ENCODE results near the gene RRBP1.

RRBP1 gene

GRCh38 chr20:17571153-17571527 lies 110.9 kb downstream of the RRBP1 start:
- no peaks in the 10 kb centered on the region; the same call in 1 of the 2 replicates for H3F3A ChIP-seq (ENCODE audit: insufficient read depth, low read length)
- TF ChIP-seq EZH2 (IDR thresholded peaks at IDR 0.05; ENCODE audit: borderline replicate concordance, low read length) (no peak), CTCF (IDR thresholded peaks at IDR 0.05; ENCODE audit: low read length) (no peak)
- no peaks in the 10 kb centered on the region for H3K9me3 ChIP-seq (ENCODE audit: low read length)
- peak overlapping the region; percentile 98 for H3K4me2 ChIP-seq (ENCODE audit: low read length)
- peak overlapping the region; percentile 81 for H3K9ac ChIP-seq (ENCODE audit: low read length)
- no peaks in the 10 kb centered on the region; the same call in 1 of the 2 replicates for H4K20me1 ChIP-seq (ENCODE audit: insufficient read depth, low read length)
- no peaks in the 10 kb centered on the region for H3K36me3 ChIP-seq (ENCODE audit: insufficient read depth, low read length)
- peak overlapping the region; percentile 88 for H3K4me3 ChIP-seq (ENCODE audit: low read depth, low read length, poor library complexity, severe bottlenecking)
- no peak overlapping the region for H2AFZ ChIP-seq (ENCODE audit: low read length)
- no peaks in the 10 kb centered on the region for H3K9me2 ChIP-seq (ENCODE audit: low read depth, low read length)
- peaks cover 30% of the 10 kb centered on the region for H3K4me1 ChIP-seq (ENCODE audit: insufficient read depth, low read length, severe bottlenecking)
- peak overlapping the region; percentile 66 for H3K27ac ChIP-seq (ENCODE audit: low read depth, low read length, poor library complexity, severe bottlenecking)
- H3K79me2 ChIP-seq (ENCODE audit: insufficient read depth, low read length): peaks cover 7% of the 10 kb centered on the region; the same call in 1 of the 2 replicates
- no peaks in the 10 kb centered on the region for H3K27me3 ChIP-seq (ENCODE audit: insufficient read depth, low read length)

GRCh38 chr20:17570347-17571152 lies 111.5 kb downstream of the RRBP1 start:
- peaks cover 30% of the 10 kb centered on the region for H3K4me1 ChIP-seq (ENCODE audit: insufficient read depth, low read length, severe bottlenecking)
- 0 out of 2 replicates have a peak overlapping the region, but pooled peaks have one; percentile 8 for H2AFZ ChIP-seq (ENCODE audit: low read length)
- H3K27me3 ChIP-seq (ENCODE audit: insufficient read depth, low read length): no peaks in the 10 kb centered on the region
- H3K4me3 ChIP-seq (ENCODE audit: low read depth, low read length, poor library complexity, severe bottlenecking): peak overlapping the region; percentile 88
- no peaks in the 10 kb centered on the region for H3K36me3 ChIP-seq (ENCODE audit: insufficient read depth, low read length)
- peaks cover 7% of the 10 kb centered on the region; the same call in 1 of the 2 replicates for H3K79me2 ChIP-seq (ENCODE audit: insufficient read depth, low read length)
- H3K9ac ChIP-seq (ENCODE audit: low read length): peak overlapping the region; percentile 81
- H3K27ac ChIP-seq (ENCODE audit: low read depth, low read length, poor library complexity, severe bottlenecking): peak overlapping the region; percentile 66
- H4K20me1 ChIP-seq (ENCODE audit: insufficient read depth, low read length): no peaks in the 10 kb centered on the region; the same call in 1 of the 2 replicates
- no peaks in the 10 kb centered on the region for H3K9me2 ChIP-seq (ENCODE audit: low read depth, low read length)
- H3K4me2 ChIP-seq (ENCODE audit: low read length): peak overlapping the region; percentile 98
- peak; percentile 23; the same call in 1 of the 2 replicates for TF ChIP-seq CTCF (IDR thresholded peaks at IDR 0.05; ENCODE audit: low read length)
- TF ChIP-seq EZH2 (IDR thresholded peaks at IDR 0.05; ENCODE audit: borderline replicate concordance, low read length): no peak
- H3K9me3 ChIP-seq (ENCODE audit: low read length): no peaks in the 10 kb centered on the region
- no peaks in the 10 kb centered on the region; the same call in 1 of the 2 replicates for H3F3A ChIP-seq (ENCODE audit: insufficient read depth, low read length)

GRCh38 chr20:17569616-17570346 lies 112.3 kb downstream of the RRBP1 start, which contains the start of gene DSTN:
DSTN (plus strand) TSS chr20:17570075; CDS start chr20:17570209, 134 bp downstream.
- Histone ChIP-seq H3K79me2 (ENCODE audit: insufficient read depth, low read length) (peaks cover 7% of the 10 kb centered on the region; the same call in 1 of the 2 replicates), H3K9ac (ENCODE audit: low read length) (peak within 1 kb of the TSS; percentile 81)

More at GRCh38 chr20:17569616-17570346, 112.3 kb downstream of the RRBP1 start, which contains the start of gene DSTN:
- Histone ChIP-seq H3K4me1 (ENCODE audit: insufficient read depth, low read length, severe bottlenecking) (peaks cover 30% of the 10 kb centered on the region), H3K36me3 (ENCODE audit: insufficient read depth, low read length) (no peaks in the 10 kb centered on the region), H3K27me3 (ENCODE audit: insufficient read depth, low read length) (no peaks in the 10 kb centered on the region), H3F3A (ENCODE audit: insufficient read depth, low read length) (no peaks in the 10 kb centered on the region; the same call in 1 of the 2 replicates), H4K20me1 (ENCODE audit: insufficient read depth, low read length) (no peaks in the 10 kb centered on the region; the same call in 1 of the 2 replicates), H3K27ac (ENCODE audit: low read depth, low read length, poor library complexity, severe bottlenecking) (peak within 1 kb of the TSS; percentile 66), H3K4me3 (ENCODE audit: low read depth, low read length, poor library complexity, severe bottlenecking) (peak within 1 kb of the TSS; percentile 88), H3K4me2 (ENCODE audit: low read length) (peak within 1 kb of the TSS; percentile 98), H3K9me2 (ENCODE audit: low read depth, low read length) (no peaks in the 10 kb centered on the region), H3K9me3 (ENCODE audit: low read length) (no peaks in the 10 kb centered on the region), H2AFZ (ENCODE audit: low read length) (0 out of 2 replicates have a peak within 1 kb of the TSS, but pooled peaks have one; percentile 8)
- TF ChIP-seq CTCF (IDR thresholded peaks at IDR 0.05; ENCODE audit: low read length) (no peak), EZH2 (IDR thresholded peaks at IDR 0.05; ENCODE audit: borderline replicate concordance, low read length) (no peak)

All from OCI-LY1 (cell line).